Measurements from ENCODE around the gene NADK2. TPM values are rescaled to one million over a fixed set of nuclear protein-coding genes. Genes with fewer than 3 reads are reported as not detected.

The NADK2 gene
- total and polyA plus RNA-seq, 10 of the 15 experiments (the other 5 are each of a cell fraction or from before 2014, with no cell fraction given) = 2.4 to 9.0 (median 6.3) TPM

DNA sequence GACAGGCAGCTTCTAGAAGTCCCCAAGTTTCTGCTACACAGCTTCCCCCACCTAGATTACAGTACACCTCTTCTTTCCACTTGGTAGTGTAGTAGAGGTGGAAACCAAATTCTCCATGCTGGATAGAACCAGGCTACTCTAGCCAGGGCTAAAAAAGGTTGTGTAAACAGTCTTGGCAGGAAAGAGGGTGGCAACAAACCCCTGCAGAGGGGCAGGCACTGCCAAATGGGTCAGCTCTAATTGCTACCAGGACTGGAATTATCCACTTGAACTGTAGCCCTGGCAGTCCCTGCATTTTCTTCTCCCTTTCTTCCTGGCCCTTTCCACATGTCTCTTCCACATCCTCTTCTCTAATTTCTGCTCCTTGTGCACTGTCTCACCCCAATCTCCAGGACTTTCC lies 35.1 kb upstream of the NADK2 start:
- ATAC-seq (no peak), FAIRE-seq (no peak), DNase-seq (ENCODE audit: low read depth, low spot score) (no peak)
- ChIA-PET SMC1A (ENCODE audit: uncharacterized antibody, unreplicated experiment) (interaction anchor here (0.7 to 1.9 kb wide), 2 partner anchors 13 to 191 kb away, joined by 3 to 7 read pairs; no protein-coding TSS in a partner anchor), RAD21 (ENCODE audit: unreplicated experiment) (no interaction called here), CTCF (interaction anchor here (0.9 to 3.7 kb wide), 4 partner anchors 11 to 419 kb away, joined by 3 to 16 read pairs (median 3); no protein-coding TSS in a partner anchor), POLR2A (no interaction called here)
- TF ChIP-seq PAX8 (IDR thresholded peaks at IDR 0.05) = no peak
- no peak for TF ChIP-seq KDM1A (IDR thresholded peaks at IDR 0.05; ENCODE audit: borderline replicate concordance)
- TF ChIP-seq SUZ12 (IDR thresholded peaks at IDR 0.05; ENCODE audit: unreplicated experiment) = no peak
- intact Hi-C loops (cut with micrococcal nuclease; ENCODE audit: unreplicated experiment) (no loop called here), in situ Hi-C loops (cut with MboI) (no loop called here)
- no peak overlapping the region for H3K4me2 ChIP-seq (ENCODE audit: control insufficient read depth, insufficient read depth)
- H2AFZ ChIP-seq (ENCODE audit: control insufficient read depth, low read depth, low read length) = no peak overlapping the region
- H3K4me3 ChIP-seq = no peak overlapping the region
- no peaks in the 10 kb centered on the region for H3K4me1 ChIP-seq (ENCODE audit: control insufficient read depth, insufficient read depth, low read length)
- BruUV-seq (replicated peaks) = no TSS peak
- H3K27me3 ChIP-seq (replicated peaks in 1 of 2; ENCODE audit: control insufficient read depth in 2 of 2, insufficient read depth in 2 of 2, low read length in 1 of 2) = no peaks in the 10 kb centered on the region
- no peaks in the 10 kb centered on the region for H3K36me3 ChIP-seq (ENCODE audit: control insufficient read depth in 2 of 2, insufficient read depth in 2 of 2, low read length in 1 of 2)
- H3K9me3 ChIP-seq (replicated peaks; ENCODE audit: control insufficient read depth, insufficient read depth, low read length) = no peaks in the 10 kb centered on the region
- no peak overlapping the region for H3K27ac ChIP-seq (ENCODE audit: control insufficient read depth, insufficient read depth)
- no peak overlapping the region for H3K9ac ChIP-seq (ENCODE audit: control insufficient read depth, insufficient read depth, low read length)
- H4K20me1 ChIP-seq (ENCODE audit: control insufficient read depth, insufficient read depth) = no peaks in the 10 kb centered on the region
- H3K79me2 ChIP-seq (ENCODE audit: control insufficient read depth, insufficient read depth, low read length) = no peaks in the 10 kb centered on the region

DNA sequence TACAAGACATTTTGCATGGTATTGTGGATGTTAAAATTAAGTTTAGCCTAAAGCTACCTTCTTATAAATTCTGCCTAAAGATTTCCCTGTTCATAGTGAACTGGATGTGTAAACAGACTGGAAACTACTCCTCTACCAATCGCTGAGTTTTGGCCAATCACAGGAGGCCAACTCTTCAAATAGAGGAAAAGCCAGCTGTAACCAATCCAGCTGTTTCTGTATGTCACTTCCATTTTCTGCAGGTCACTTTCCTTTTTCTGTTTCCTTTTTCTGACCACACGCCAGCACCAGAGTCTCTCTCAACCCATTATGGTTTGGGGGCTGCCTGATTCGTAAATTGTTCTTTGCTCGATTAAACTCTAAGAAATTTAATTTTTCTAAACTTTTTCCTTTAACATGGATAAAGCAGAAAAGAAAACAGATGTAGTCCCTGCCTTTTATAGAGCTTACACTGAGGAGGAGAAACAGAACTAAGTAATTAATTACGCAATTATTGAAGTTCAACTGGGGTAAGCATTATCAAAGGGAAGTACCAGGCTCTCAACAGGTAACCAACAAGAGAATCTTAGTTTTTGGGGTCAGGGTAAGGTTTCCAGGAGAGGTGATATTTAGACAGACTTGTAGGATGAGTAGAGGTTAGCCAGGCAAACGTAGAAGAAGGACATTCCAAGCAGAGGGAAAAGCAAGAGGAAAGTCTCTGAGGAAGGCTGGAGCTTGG lies 32.2 kb upstream of the NADK2 start:
- H3K27ac ChIP-seq (ENCODE audit: control insufficient read depth, insufficient read depth) = no peak overlapping the region
- H3K27me3 ChIP-seq (replicated peaks in 1 of 2; ENCODE audit: control insufficient read depth in 2 of 2, insufficient read depth in 2 of 2, low read length in 1 of 2) = no peaks in the 10 kb centered on the region
- ChIA-PET CTCF (interaction anchor here (2.2 to 3.7 kb wide), 2 partner anchors 9 to 195 kb away, joined by 5 to 16 read pairs; no protein-coding TSS in a partner anchor), SMC1A (ENCODE audit: uncharacterized antibody, unreplicated experiment) (no interaction called here), RAD21 (ENCODE audit: unreplicated experiment) (no interaction called here), POLR2A (no interaction called here)
- H3K9ac ChIP-seq (ENCODE audit: control insufficient read depth, insufficient read depth, low read length) = no peak overlapping the region
- H3K9me3 ChIP-seq (replicated peaks; ENCODE audit: control insufficient read depth, insufficient read depth, low read length) = no peaks in the 10 kb centered on the region
- no peaks in the 10 kb centered on the region for H3K4me1 ChIP-seq (ENCODE audit: control insufficient read depth, insufficient read depth, low read length)
- FAIRE-seq (no peak), DNase-seq (ENCODE audit: low read depth, low spot score) (no peak), ATAC-seq (no peak)
- in situ Hi-C loops (cut with MboI) = no loop called here
- no peak overlapping the region for H3K4me2 ChIP-seq (ENCODE audit: control insufficient read depth, insufficient read depth)
- WGBS (ENCODE audit: insufficient coverage, insufficient replicate concordance, low lambda C conversion rate, missing lambda C conversion rate) = 49% methylated on average over 6 of the region's 6 CpGs
- H3K79me2 ChIP-seq (ENCODE audit: control insufficient read depth, insufficient read depth, low read length) = no peaks in the 10 kb centered on the region
- no peak overlapping the region for H3K4me3 ChIP-seq
- H4K20me1 ChIP-seq (ENCODE audit: control insufficient read depth, insufficient read depth) = no peaks in the 10 kb centered on the region
- intact Hi-C loops (cut with micrococcal nuclease; ENCODE audit: unreplicated experiment) = no loop called here
- BruUV-seq (replicated peaks) = no TSS peak
- H2AFZ ChIP-seq (ENCODE audit: control insufficient read depth, low read depth, low read length) = no peak overlapping the region
- H3K36me3 ChIP-seq (ENCODE audit: control insufficient read depth in 2 of 2, insufficient read depth in 2 of 2, low read length in 1 of 2) = no peaks in the 10 kb centered on the region
- TF ChIP-seq SMAD5 (IDR thresholded peaks at IDR 0.05; ENCODE audit: low read depth) (no peak), ZSCAN29 (IDR thresholded peaks at IDR 0.05) (no peak), HCFC1 (IDR thresholded peaks at IDR 0.05; ENCODE audit: low read length) (no peak), ZNF622 (IDR thresholded peaks at IDR 0.05) (no peak), TCF3 (IDR thresholded peaks at IDR 0.05; ENCODE audit: borderline replicate concordance, insufficient read depth, low read depth, low read length) (no peak), FOS (IDR thresholded peaks at IDR 0.05; ENCODE audit: borderline replicate concordance, extremely low read depth, insufficient read length) (no peak)
- TF ChIP-seq, protein P1, sequence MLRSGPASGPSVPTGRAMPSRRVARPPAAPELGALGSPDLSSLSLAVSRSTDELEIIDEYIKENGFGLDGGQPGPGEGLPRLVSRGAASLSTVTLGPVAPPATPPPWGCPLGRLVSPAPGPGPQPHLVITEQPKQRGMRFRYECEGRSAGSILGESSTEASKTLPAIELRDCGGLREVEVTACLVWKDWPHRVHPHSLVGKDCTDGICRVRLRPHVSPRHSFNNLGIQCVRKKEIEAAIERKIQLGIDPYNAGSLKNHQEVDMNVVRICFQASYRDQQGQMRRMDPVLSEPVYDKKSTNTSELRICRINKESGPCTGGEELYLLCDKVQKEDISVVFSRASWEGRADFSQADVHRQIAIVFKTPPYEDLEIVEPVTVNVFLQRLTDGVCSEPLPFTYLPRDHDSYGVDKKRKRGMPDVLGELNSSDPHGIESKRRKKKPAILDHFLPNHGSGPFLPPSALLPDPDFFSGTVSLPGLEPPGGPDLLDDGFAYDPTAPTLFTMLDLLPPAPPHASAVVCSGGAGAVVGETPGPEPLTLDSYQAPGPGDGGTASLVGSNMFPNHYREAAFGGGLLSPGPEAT (IDR thresholded peaks at IDR 0.05; ENCODE audit: low read depth) = no peak
- TF ChIP-seq, protein P2, sequence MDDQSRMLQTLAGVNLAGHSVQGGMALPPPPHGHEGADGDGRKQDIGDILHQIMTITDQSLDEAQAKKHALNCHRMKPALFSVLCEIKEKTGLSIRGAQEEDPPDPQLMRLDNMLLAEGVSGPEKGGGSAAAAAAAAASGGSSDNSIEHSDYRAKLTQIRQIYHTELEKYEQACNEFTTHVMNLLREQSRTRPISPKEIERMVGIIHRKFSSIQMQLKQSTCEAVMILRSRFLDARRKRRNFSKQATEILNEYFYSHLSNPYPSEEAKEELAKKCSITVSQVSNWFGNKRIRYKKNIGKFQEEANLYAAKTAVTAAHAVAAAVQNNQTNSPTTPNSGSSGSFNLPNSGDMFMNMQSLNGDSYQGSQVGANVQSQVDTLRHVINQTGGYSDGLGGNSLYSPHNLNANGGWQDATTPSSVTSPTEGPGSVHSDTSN (IDR thresholded peaks at IDR 0.05; ENCODE audit: insufficient replicate concordance, low read depth, low read length) = no peak
- TF ChIP-seq, protein P3, sequence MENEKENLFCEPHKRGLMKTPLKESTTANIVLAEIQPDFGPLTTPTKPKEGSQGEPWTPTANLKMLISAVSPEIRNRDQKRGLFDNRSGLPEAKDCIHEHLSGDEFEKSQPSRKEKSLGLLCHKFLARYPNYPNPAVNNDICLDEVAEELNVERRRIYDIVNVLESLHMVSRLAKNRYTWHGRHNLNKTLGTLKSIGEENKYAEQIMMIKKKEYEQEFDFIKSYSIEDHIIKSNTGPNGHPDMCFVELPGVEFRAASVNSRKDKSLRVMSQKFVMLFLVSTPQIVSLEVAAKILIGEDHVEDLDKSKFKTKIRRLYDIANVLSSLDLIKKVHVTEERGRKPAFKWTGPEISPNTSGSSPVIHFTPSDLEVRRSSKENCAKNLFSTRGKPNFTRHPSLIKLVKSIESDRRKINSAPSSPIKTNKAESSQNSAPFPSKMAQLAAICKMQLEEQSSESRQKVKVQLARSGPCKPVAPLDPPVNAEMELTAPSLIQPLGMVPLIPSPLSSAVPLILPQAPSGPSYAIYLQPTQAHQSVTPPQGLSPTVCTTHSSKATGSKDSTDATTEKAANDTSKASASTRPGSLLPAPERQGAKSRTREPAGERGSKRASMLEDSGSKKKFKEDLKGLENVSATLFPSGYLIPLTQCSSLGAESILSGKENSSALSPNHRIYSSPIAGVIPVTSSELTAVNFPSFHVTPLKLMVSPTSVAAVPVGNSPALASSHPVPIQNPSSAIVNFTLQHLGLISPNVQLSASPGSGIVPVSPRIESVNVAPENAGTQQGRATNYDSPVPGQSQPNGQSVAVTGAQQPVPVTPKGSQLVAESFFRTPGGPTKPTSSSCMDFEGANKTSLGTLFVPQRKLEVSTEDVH (IDR thresholded peaks at IDR 0.05; ENCODE audit: low read depth, partially characterized antibody) = no peak
